H1 (cell line): ENCODE measurements around the gene DHDH. TPM values are rescaled to one million over a fixed set of nuclear protein-coding genes. Genes with fewer than 3 reads are reported as not detected.

Experiments used
- CTCF ChIA-PET: fragments of 300-600 bp; sonication (Branson Sonifier 250); formaldehyde crosslinking; loops from one replicate; lab custom pipeline; 2021; ENCODE audit not compliant: partially characterized antibody; lab: Charles Lee
- POLR2A ChIA-PET: fragments of 300-600 bp; sonication (Branson Sonifier 250); formaldehyde crosslinking; loops from one replicate; lab custom pipeline; 2021; ENCODE audit warnings: inconsistent platforms; ENCODE audit not compliant: partially characterized antibody; lab: Charles Lee
- DNase-seq, 2 experiments: peaks; one replicate each; pipeline versions ENCODE4 v3.0.0 to v3.0.0-alpha.2; 2010 to 2022; ENCODE audit warnings: low spot score in 2 of 2, low read depth in 1 of 2, mixed read lengths in 1 of 2
- FAIRE-seq: peaks from 2 replicates; lab custom pipeline; 2011; peaks lifted over from hg19 to GRCh38; lab: Jason Lieb, UNC
- H2AFZ ChIP-seq: 2 replicates; pipeline ENCODE4 v1.8.1; 2012; ENCODE audit warnings: low read length, inconsistent platforms
- H2AK5ac ChIP-seq: 2 replicates; pipeline ENCODE4 v1.6.1; 2013; ENCODE audit warnings: low read depth, low read length
- H2BK120ac ChIP-seq: replicated peaks from 2 replicates; pipeline ENCODE3; 2013; ENCODE audit warnings: low read depth, low read length, inconsistent platforms
- H2BK12ac ChIP-seq: 2 replicates; pipeline ENCODE4 v1.6.1; 2013; ENCODE audit warnings: low read depth, low read length
- H2BK15ac ChIP-seq: 2 replicates; pipeline ENCODE4 v1.6.1; 2013; ENCODE audit warnings: low read length
- H2BK20ac ChIP-seq: 2 replicates; pipeline ENCODE4 v1.6.1; 2013; ENCODE audit warnings: low read length
- H2BK5ac ChIP-seq: 2 replicates; pipeline ENCODE4 v1.6.1; 2013; ENCODE audit warnings: low read depth, low read length
- H3K14ac ChIP-seq: 2 replicates; pipeline ENCODE4 v1.6.1; 2013; ENCODE audit warnings: inconsistent platforms; ENCODE audit not compliant: insufficient read length
- H3K18ac ChIP-seq: 2 replicates; pipeline ENCODE4 v1.6.1; 2013; ENCODE audit warnings: low read length; ENCODE audit errors: extremely low read depth
- H3K23ac ChIP-seq: 2 replicates; pipeline ENCODE4 v1.6.1; 2013; ENCODE audit warnings: inconsistent platforms; ENCODE audit not compliant: insufficient read length
- H3K23me2 ChIP-seq: 2 replicates; pipeline ENCODE4 v1.6.1; 2013; ENCODE audit warnings: low read depth, low read length
- H3K27ac ChIP-seq: 2 replicates; pipeline ENCODE4 v1.6.1; 2011; ENCODE audit warnings: low read depth, low read length, inconsistent platforms
- H3K27me3 ChIP-seq, 4 experiments: replicated peaks in 1 of 4; 1 replicate in 1 of 4; 2 replicates in 3 of 4; pipeline versions ENCODE4 v1.6.1 to v1.8.1; 2011 to 2013; ENCODE audit warnings: low read length in 3 of 4, mild to moderate bottlenecking in 3 of 4, inconsistent platforms in 2 of 4, mixed read lengths in 2 of 4, moderate library complexity in 1 of 4; ENCODE audit not compliant: control insufficient read depth in 3 of 4, insufficient read depth in 3 of 4; ENCODE audit errors: extremely low read depth in 1 of 4
- H3K36me3 ChIP-seq, 4 experiments: 2 replicates each; pipeline versions ENCODE4 v1.6.1 to v1.8.1; 2011 to 2013; ENCODE audit warnings: mild to moderate bottlenecking in 4 of 4, low read length in 3 of 4, moderate library complexity in 2 of 4, control low read depth in 1 of 4, inconsistent platforms in 1 of 4; ENCODE audit not compliant: insufficient read depth in 4 of 4, control insufficient read depth in 2 of 4
- H3K4ac ChIP-seq: replicated peaks from 2 replicates; pipeline ENCODE3; 2013; ENCODE audit warnings: low read length, low read depth, mixed read lengths, inconsistent platforms; ENCODE audit not compliant: insufficient read length
- H3K4me1 ChIP-seq, 4 experiments: replicated peaks in 1 of 4; 1 replicate in 1 of 4; 2 replicates in 3 of 4; pipeline versions ENCODE4 v1.6.1 to v1.8.1; 2011 to 2013; ENCODE audit warnings: low read length in 3 of 4, inconsistent platforms in 2 of 4, mixed read lengths in 1 of 4; ENCODE audit not compliant: insufficient read depth in 4 of 4, control insufficient read depth in 3 of 4
- H3K4me2 ChIP-seq, 2 experiments: 2 replicates each; pipeline versions ENCODE4 v1.6.1 to v1.8.1; 2011 to 2013; ENCODE audit warnings: low read depth in 2 of 2, low read length in 2 of 2, control low read depth in 1 of 2, inconsistent platforms in 1 of 2, mild to moderate bottlenecking in 1 of 2; ENCODE audit not compliant: insufficient read depth in 1 of 2
- H3K4me3 ChIP-seq, 4 experiments: fragments of 200-600, 300-600 bp in 1 of 4; sonication (generic), shearing (Covaris generic), sonication (Bioruptor Twin) in 1 of 4; 2 replicates each; pipeline versions ENCODE4 v1.5.1 to v1.8.1; 2011 to 2016; ENCODE audit warnings: low read length in 4 of 4, low read depth in 3 of 4, control low read depth in 2 of 4, inconsistent platforms in 2 of 4, mild to moderate bottlenecking in 2 of 4, mixed read lengths in 1 of 4, moderate library complexity in 1 of 4; ENCODE audit not compliant: insufficient read depth in 2 of 4; ENCODE audit errors: extremely low read depth in 1 of 4
- H3K56ac ChIP-seq: replicated peaks from 2 replicates; pipeline ENCODE3; 2013; ENCODE audit warnings: low read depth, mild to moderate bottlenecking, mixed read lengths, low read length, inconsistent platforms; ENCODE audit not compliant: insufficient read length
- H3K79me1 ChIP-seq: 2 replicates; pipeline ENCODE4 v1.6.1; 2013; ENCODE audit warnings: low read depth, low read length, control low read depth
- H3K79me2 ChIP-seq, 2 experiments: 2 replicates each; pipeline versions ENCODE4 v1.6.1 to v1.8.1; 2012 to 2013; ENCODE audit warnings: low read length in 2 of 2, mild to moderate bottlenecking in 2 of 2, inconsistent platforms in 1 of 2; ENCODE audit not compliant: insufficient read depth in 2 of 2, control insufficient read depth in 1 of 2
- H3K9ac ChIP-seq, 4 experiments: replicated peaks in 1 of 4; 1 replicate in 1 of 4; 2 replicates in 3 of 4; pipeline versions ENCODE4 v1.6.1 to v1.8.1; 2011 to 2013; ENCODE audit warnings: low read depth in 3 of 4, low read length in 3 of 4, control low read depth in 2 of 4, mild to moderate bottlenecking in 2 of 4, moderate library complexity in 2 of 4, inconsistent platforms in 1 of 4; ENCODE audit errors: extremely low read depth in 1 of 4
- H3K9me3 ChIP-seq, 2 experiments: 2 replicates each; pipeline versions ENCODE4 v1.6.1 to v1.8.1; 2012 to 2013; ENCODE audit warnings: mild to moderate bottlenecking in 2 of 2, moderate library complexity in 2 of 2, control low read depth in 1 of 2, inconsistent platforms in 1 of 2, low read depth in 1 of 2, low read length in 1 of 2, mixed read lengths in 1 of 2; ENCODE audit not compliant: insufficient read depth in 2 of 2
- H4K20me1 ChIP-seq, 2 experiments: replicated peaks in 1 of 2; 2 replicates each; pipeline versions ENCODE3 to v1.8.1; 2011 to 2013; ENCODE audit warnings: inconsistent platforms in 2 of 2, low read length in 2 of 2, mild to moderate bottlenecking in 1 of 2; ENCODE audit not compliant: insufficient read depth in 2 of 2, control insufficient read depth in 1 of 2
- H4K5ac ChIP-seq: 2 replicates; pipeline ENCODE4 v1.6.1; 2013; ENCODE audit warnings: low read length, low read depth, mixed read lengths, inconsistent platforms; ENCODE audit not compliant: insufficient read length
- H4K8ac ChIP-seq: 2 replicates; pipeline ENCODE4 v1.8.0; 2013; ENCODE audit warnings: mild to moderate bottlenecking, moderate library complexity, low read length, inconsistent platforms; ENCODE audit not compliant: insufficient read depth; ENCODE audit errors: extremely low read depth
- H4K91ac ChIP-seq: replicated peaks from 2 replicates; pipeline ENCODE3; 2013; ENCODE audit warnings: low read length, mixed read lengths, inconsistent platforms; ENCODE audit not compliant: insufficient read length
- E2F6 ChIP-seq: IDR thresholded peaks from 2 replicates; pipeline ENCODE4 v1.6.1; 2012; ENCODE audit warnings: inconsistent platforms
- EGR1 ChIP-seq: IDR thresholded peaks from 2 replicates; pipeline ENCODE4 v1.6.1; 2011; ENCODE audit warnings: low read depth, low read length, borderline replicate concordance
- SIN3A ChIP-seq, 2 experiments: IDR thresholded peaks in 1 of 2; conservative IDR thresholded peaks in 1 of 2; 2 replicates each; pipeline ENCODE4 v1.6.1; 2011 to 2012; ENCODE audit warnings: low read length in 2 of 2, improper control_type of control experiment in 1 of 2, low read depth in 1 of 2, mild to moderate bottlenecking in 1 of 2
- WGBS, 2 experiments: shearing (Covaris generic) in 1 of 2; methylation state at CpG; one replicate each; pipeline versions ENCODE4 v1.1.6 to v1.1.7; 2013 to 2015; ENCODE audit warnings: low lambda C conversion rate in 2 of 2, mixed read lengths in 2 of 2, inconsistent platforms in 1 of 2, low coverage in 1 of 2, missing lambda C conversion rate in 1 of 2; ENCODE audit not compliant: insufficient replicate concordance in 2 of 2, insufficient coverage in 1 of 2, insufficient read length in 1 of 2; ENCODE audit errors: extremely low coverage in 1 of 2, missing lambda C conversion rate in 1 of 2; 5-methylcytosine and 5-hydroxymethylcytosine counted together
- polyA plus RNA-seq, 7 experiments: library from polyadenylated mRNA; depleted of rRNA in 3 of 7; stranded (reverse) in 5 of 7; unstranded in 2 of 7; fragments of >200 nt in 5 of 7; fragments of 200-250 nt in 2 of 7; gene quantifications; 1 replicate in 5 of 7; 2 replicates in 1 of 7; 4 replicates in 1 of 7; pipeline versions ENCODE4 v1.2.1 to v1.2.3, GENCODE V29; 2011 to 2013; ENCODE audit warnings: missing spikeins in 2 of 7, mixed read lengths in 2 of 7
- total RNA-seq: library from RNA; stranded (reverse); fragmentation: NEBNext Ultra II Directional; extraction: Animal tissue kit (Norgen Biotek cat#: 25700); gene quantifications from 2 replicates; pipeline ENCODE4 v1.2.1, GENCODE V29; 2021

DHDH gene
- total and polyA plus RNA-seq, 2 of the 8 experiments (the other 6 are each of a cell fraction or from before 2014, with no cell fraction given), result 2.2 to 2.8 TPM

GRCh38 chr19:48945817-48946216 lies 12.3 kb downstream of the DHDH start:
- ChIA-PET CTCF (interaction anchor here (0.6 to 1.1 kb wide), 3 partner anchors 10 to 132 kb away, joined by 3 to 4 read pairs (median 3); no protein-coding TSS in a partner anchor), POLR2A (interaction anchor here (0.6 to 2.3 kb wide), 6 partner anchors 18 to 73 kb away, joined by 3 to 6 read pairs (median 5); partner anchors contain the start of genes FTL and PPP1R15A)
- Histone ChIP-seq H3K9ac (no peak overlapping the region), H2BK12ac (no peak overlapping the region), H4K5ac (no peak overlapping the region), H2AFZ (no peak overlapping the region), H3K4ac (no peak overlapping the region), H2BK15ac (no peak overlapping the region), H3K14ac (no peak overlapping the region), H3K79me1 (no peaks in the 10 kb centered on the region), H2BK120ac (no peak overlapping the region), H3K36me3 (no peaks in the 10 kb centered on the region), H3K79me2 (no peaks in the 10 kb centered on the region), H3K27ac (no peak overlapping the region), H3K9me3 (no peaks in the 10 kb centered on the region), H3K27me3 (no peaks in the 10 kb centered on the region), H3K18ac (no peak overlapping the region), H3K4me1 (0 out of 7 replicates have a peak, but pooled peaks cover 0 to 2% (median 0%) of the 10 kb centered on the region in 4 experiments), H3K23ac (no peak overlapping the region), H3K4me3 (no peak overlapping the region), H4K91ac (no peak overlapping the region), H3K23me2 (no peaks in the 10 kb centered on the region), H2BK5ac (no peak overlapping the region), H2BK20ac (no peak overlapping the region), H4K8ac (no peak overlapping the region), H3K4me2 (no peak overlapping the region), H2AK5ac (no peak overlapping the region), H3K56ac (no peak overlapping the region), H4K20me1 (peaks cover 0 to 2% of the 10 kb centered on the region in 2 experiments)
- DNase-seq, result no peak
- TF ChIP-seq EGR1 (no peak), E2F6 (no peak), SIN3A (conservative IDR thresholded peaks at IDR 0.05 in 1 of 2, IDR thresholded peaks at IDR 0.05 in 1 of 2; ENCODE audit: low read depth in 1 of 2, low read length in 2 of 2) (no peak)
- whole genome bisulfite sequencing, 2 experiments, result 100% methylated on average over 1 of the region's 2 CpGs; no CpG with 5 or more reads in 1 of the 2 experiments
- FAIRE-seq, result no peak
